NCI-H446 (cell line): Measurements from ENCODE around the gene MAP2K2.

ENCODE experiments used
- DNase-seq, 2 experiments: peaks; one replicate each; lab custom pipeline; 2025; lab: John Stamatoyannopoulos, UW

Gene MAP2K2

GRCh38 chr19:4077800-4078684 is 45.9 kb downstream of the MAP2K2 start:
- DNase-seq, result no peak

DNA sequence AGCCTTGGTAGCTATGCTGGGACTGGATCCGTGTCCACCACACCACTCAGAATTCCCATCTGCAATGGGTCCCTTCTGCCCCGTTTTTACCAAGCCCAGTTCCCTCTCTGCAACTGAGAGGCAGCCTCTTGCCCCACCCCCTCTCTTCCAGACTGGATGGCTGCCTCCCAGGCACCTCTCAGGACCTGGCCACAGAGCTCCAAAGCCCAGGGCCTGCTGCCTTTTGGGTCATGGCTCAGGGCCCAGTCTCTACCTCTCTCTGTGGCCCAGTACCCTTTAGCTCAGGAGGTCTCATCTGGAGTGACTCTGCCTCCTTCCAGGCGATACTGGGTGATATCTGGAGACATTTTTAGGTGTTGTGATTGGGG is 46.9 kb downstream of the MAP2K2 start:
- no peak for DNase-seq

GRCh38 chr19:4075373-4075772 is 48.5 kb downstream of the MAP2K2 start:
- DNase-seq, result no peak

GRCh38 chr19:4071610-4072009 is 52.3 kb downstream of the MAP2K2 start:
- no peak for DNase-seq

DNA sequence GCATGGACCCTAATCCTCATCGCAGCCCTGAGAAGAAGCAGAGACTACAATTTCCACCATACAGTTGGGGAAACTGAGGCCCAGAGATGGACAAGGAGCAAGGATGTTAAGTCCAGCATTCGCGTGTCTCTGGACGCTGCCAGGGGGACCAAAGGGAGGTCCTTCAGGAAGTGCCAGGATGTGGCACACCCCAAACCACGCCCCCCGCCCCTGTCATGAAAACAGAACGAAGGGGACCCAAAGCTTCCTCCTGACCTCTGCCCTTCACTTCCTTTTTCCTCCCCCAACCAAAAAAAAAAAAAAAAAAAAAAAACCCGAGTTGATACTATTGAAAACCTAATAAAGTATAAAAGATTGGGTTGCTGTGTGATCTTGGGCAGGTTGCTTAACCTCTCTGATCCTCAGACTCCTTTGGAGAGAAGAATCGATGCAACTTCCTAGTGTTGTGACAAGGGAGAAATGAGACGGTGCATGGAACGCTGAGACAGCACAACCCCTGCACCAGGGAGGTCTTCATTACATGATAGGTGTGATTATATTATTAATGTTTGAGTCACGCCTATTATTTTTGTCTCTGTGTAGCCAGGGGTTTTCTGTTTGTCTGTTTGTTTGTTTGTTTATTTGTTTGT is 54.5 kb downstream of the MAP2K2 start:
- DNase-seq, result no peak

DNA sequence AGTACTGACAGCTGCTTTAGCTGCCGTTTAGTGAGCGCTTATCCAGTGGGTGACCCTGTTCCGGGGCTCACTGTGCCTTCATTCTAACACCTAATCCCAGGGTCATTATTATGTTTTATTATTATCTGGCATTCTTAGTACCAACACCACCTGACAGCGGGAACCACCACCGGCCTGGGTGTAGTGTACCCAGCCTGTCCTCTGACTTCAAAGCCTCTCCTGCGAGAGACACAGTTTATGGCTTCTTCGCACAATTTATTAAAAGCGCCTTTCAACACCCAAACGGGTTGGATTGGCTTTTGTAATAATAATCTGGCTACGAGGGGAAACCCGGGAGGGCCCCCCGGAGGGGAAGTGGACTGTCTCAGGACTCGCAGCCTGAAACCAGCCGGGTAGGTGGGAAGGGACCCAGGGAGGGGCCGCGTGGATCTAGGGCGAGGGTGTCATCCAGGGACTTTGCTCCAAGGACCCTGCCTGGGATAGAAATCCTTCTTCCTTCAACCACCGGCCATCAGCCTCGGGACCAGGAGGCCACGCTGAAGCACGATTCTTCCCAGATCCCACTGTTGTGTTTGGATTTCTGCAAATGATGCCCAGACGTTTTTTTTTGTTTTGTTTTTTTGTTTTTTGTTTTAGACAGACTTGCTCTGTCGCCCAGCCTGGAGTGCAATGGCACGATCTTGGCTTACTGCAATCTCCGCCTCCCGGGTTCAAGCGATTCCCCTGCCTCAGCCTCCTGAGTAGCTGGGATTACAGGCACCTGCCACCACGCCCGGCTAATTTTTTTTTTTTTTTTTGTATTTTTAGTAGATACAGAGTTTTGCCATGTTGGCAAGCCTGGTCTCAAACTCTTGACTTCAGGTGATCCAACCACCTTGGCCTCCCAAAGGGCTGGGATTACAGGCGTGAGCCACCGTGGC is 55.6 kb downstream of the MAP2K2 start:
- DNase-seq, result no peak

GRCh38 chr19:4067396-4068046 is 56.4 kb downstream of the MAP2K2 start:
- DNase-seq, result no peak

- peak in 1 of 2 experiments; percentile 60 for DNase-seq
Measured at GRCh38 chr19:4066682-4067395, 57.1 kb downstream of the MAP2K2 start, which contains the start of gene ZBTB7A. Gene ZBTB7A (minus strand): TSS chr19:4066899. CDS start chr19:4055232, 11,667 bp downstream.

- no peak for DNase-seq
Measured at GRCh38 chr19:4066176-4066606, 57.7 kb downstream of the MAP2K2 start.

DNA sequence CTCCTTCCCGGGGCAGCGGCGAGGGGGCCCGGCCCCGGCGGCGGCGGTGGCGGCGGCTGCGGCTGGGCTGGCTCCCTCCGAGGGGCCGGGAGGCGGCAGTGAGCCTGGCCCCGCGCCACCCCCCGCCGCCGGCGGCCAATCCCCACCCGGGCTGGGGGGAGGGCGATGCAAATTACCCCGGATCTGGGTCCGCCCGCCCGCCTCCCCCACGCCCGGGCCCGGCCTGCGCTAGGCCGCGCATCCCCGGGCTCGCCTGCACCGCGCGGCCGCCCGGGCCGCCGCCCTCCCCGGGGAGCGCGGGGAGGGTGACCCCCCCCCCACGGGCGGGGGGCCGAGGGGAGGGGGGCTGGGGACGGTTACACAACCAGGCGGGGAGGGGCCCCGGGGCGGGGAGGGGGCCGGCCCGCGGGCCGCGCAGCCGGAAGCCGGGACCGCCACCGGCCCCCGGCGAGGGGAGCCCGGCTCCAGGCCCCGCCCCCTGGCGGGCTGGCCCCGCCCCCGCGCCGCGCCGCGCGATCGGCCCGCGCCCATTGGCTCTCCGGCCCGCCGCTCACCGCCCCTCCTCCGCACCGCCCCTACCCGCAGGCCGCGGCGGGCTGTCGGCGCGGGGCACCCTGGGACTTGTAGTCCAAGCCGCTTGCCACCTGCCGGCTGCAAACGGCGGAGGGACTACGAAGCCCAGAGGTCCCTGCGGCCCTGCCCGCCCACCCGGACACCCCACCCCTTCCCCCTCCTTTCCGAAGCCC is 58.3 kb downstream of the MAP2K2 start:
- peak; percentile 85 to 98 for DNase-seq

DNA sequence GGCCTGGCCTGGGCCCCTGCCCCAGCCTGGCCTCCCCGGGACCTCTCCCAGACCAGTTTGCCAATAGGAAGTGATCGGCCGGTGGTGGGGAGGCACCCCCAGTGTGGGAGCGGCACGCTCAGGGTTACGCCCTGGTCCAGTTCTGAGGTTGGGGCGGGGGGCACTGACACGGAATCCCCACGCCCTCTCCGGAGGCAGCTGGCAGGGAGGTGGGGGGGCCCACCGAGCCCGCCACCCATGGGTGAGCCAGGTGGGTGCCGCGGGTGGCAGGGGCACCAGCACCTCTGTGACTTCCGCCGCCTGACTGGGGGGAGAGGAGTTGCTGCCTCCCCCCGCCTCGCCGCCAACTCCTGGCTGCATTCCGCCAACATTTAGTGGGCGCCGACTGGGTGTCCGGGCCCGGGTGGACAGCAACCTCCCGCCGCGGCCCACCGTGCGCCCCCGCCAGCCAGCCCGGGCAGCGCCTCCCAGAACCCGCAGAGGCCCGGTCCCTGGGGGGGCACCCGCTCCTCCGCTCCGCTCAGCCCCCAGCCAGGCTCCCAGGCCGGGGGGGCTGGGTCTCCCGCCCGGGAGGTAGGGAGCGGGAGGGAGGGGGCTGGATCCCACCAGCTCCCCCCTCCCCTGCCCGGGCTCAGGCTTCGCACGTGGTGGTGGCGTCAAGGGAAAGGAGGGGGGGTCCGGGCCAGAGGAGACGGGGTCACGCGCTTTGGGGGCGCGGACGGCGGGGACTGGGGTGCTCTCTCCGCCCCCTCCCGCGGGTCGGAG is 59.2 kb downstream of the MAP2K2 start:
- peak in 1 of 2 experiments; percentile 40 for DNase-seq

DNA sequence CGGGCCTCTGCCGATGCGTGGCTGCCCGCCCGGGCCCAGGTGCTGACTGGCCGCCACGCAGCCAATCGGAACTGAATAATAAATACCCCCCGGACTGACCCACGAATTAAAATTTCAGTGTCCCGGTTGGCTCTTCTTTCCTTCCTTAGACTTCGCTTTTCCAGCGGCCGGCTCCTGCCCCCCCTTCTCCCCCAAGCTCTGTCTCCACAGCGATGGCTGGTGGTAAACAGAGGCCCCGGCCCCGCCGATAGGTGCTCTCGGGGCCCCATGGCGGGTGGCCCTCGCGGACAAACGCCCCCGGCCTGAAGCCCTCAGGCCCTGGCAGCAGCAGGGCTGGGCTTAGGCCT is 59.8 kb downstream of the MAP2K2 start:
- DNase-seq, result no peak

GRCh38 chr19:4063369-4064148 is 60.4 kb downstream of the MAP2K2 start:
- DNase-seq, result no peak

DNA sequence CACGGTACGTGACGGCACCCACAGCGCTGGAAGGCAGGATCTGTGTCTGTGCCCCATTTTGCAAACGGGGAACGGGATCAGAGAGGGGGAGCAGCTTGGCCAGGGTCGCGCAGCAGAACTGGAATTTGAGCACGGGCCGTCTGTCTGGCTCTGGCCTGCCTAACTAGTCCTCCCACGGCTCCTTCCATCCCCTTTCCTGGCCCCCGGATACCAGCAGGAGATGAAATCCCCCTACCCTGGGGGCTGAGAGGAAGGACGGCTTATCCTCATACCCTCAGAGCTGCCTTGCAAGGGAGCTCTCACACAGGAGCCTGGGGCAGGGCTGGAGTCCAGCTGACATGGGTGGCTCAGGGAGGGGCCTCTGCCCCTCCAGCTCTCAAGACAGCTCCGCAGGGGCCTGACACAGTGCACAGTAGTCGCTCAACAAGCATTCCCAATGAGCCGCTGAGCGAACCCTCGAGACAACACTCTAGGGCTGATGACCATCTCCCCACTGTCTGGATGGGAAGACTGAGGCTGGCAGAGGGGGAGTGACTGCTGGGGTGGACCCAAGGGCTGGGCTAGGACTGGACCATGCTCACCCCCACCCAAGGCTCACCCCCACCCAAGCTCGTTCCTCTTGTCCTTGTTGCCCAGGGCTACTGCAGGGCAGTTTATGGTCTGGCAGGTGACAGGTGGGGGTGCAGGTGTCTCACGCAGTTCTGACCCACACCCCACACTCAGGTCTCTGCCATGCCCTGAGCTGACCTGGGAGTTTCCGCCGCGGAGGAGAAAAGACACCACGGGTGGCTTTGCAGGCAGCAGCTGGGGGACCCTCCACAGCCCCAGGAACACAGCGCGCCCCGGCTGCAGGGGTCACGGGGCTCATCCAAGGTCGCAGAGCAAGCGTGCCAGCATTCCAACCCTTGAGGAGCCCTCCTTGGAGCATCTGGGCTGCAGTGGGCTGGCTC is 61.2 kb downstream of the MAP2K2 start:
- DNase-seq, result no peak

- DNase-seq, result no peak
Measured at GRCh38 chr19:4061683-4062418, 62.1 kb downstream of the MAP2K2 start.

DNA sequence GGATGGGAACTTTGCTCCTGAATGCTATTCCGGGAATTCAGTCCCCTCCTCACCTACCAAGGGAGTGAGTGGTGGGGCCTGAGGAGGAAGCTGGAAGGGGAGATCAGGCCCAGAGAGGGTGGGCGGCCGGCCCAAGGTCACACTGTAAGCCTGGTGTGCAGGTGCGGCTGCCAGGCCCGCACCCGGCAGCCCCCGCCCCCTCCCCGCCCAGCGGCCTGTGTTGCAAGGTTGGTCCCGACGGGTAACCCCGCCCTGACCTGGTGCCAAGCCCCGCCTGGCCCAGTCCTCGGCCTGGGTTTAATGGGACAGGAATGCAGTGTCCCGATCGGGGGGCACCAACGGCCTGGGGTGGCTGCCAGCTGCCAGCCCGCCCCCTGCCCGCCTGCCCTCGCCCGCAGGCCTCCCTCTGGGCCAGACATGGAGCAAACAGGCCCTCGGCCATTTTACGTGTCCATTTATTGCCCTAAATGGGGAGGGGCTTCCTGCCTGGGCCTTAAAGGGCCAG is 62.7 kb downstream of the MAP2K2 start:
- DNase-seq, result no peak
